Fibroblast of villous mesenchyme (primary cell): Measurements from ENCODE around the gene TMEM237. TPM values are rescaled to one million over a fixed set of nuclear protein-coding genes. Genes with fewer than 3 reads are reported as not detected.

Source experiments
- DNase-seq: peaks from one replicate; pipeline ENCODE4 v3.0.0-alpha.2; 2010; ENCODE audit warnings: low read depth
- H3K4me3 ChIP-seq: 2 replicates; pipeline ENCODE4 v1.5.1; 2011; ENCODE audit warnings: low read depth, mild to moderate bottlenecking, low read length
- CTCF ChIP-seq: IDR thresholded peaks from 2 replicates; pipeline ENCODE4 v1.5.1; 2012; ENCODE audit warnings: low read depth, mild to moderate bottlenecking, low read length; ENCODE audit not compliant: insufficient read depth
- total RNA-seq: library from RNA; depleted of rRNA; stranded (reverse); fragments of >200 nt; gene quantifications from 2 replicates; pipeline ENCODE4 v1.2.3, GENCODE V29; 2012

Gene TMEM237
- total RNA-seq, 1 donor: 76.9 TPM

- TF ChIP-seq CTCF: no peak
- DNase-seq: no peak
- H3K4me3 ChIP-seq: no peak overlapping the region
Observed at GRCh38 chr2:201630577-201630976, 12.7 kb downstream of the TMEM237 start.

GRCh38 chr2:201628545-201628944 is 14.8 kb downstream of the TMEM237 start:
- DNase-seq: no peak
- no peak for TF ChIP-seq CTCF
- H3K4me3 ChIP-seq: no peak overlapping the region

GRCh38 chr2:201622306-201622970 is 20.9 kb downstream of the TMEM237 start:
- no peak for TF ChIP-seq CTCF
- no peak overlapping the region for H3K4me3 ChIP-seq
- DNase-seq: peak; percentile 61

- H3K4me3 ChIP-seq: no peak overlapping the region
- DNase-seq: no peak
- TF ChIP-seq CTCF: no peak
Observed at GRCh38 chr2:201621293-201621999, 21.9 kb downstream of the TMEM237 start.

- peak overlapping the region; percentile 40 for H3K4me3 ChIP-seq
- peak; percentile 78 for DNase-seq
- peak; percentile 55 for TF ChIP-seq CTCF
Observed at GRCh38 chr2:201618744-201619662, 24.3 kb downstream of the TMEM237 start.

GRCh38 chr2:201608021-201608420 is 35.3 kb downstream of the TMEM237 start:
- H3K4me3 ChIP-seq: no peak overlapping the region
- DNase-seq: no peak
- TF ChIP-seq CTCF: no peak
